WTC11 (cell line): ENCODE measurements around the gene FLYWCH2. TPM values are rescaled to one million over a fixed set of nuclear protein-coding genes. Genes with fewer than 3 reads are reported as not detected.

Experiments
- ATAC-seq: fragments of 200-7000 bp; cut with Tn5 transposase; 2 replicates; pipeline ENCODE4 v1.10.0; 2021; ENCODE audit warnings: mild to moderate bottlenecking, moderate library complexity
- CTCF ChIA-PET: fragments of 300-600 bp; sonication (Branson Sonifier 250); formaldehyde crosslinking; loops from one replicate; lab custom pipeline; 2021; ENCODE audit warnings: antibody characterized with exemption; lab: Charles Lee
- POLR2A ChIA-PET: fragments of 350-600 bp; sonication (Branson Sonifier 250); formaldehyde crosslinking; loops from one replicate; lab custom pipeline; 2021; ENCODE audit warnings: antibody characterized with exemption; lab: Charles Lee
- DNase-seq: peaks from one replicate; pipeline ENCODE4 v3.0.0; 2021; ENCODE audit warnings: low spot score
- H3K27ac Mint-ChIP-seq: 2 replicates; pipeline ENCODE4 v1.8.0; 2021; ENCODE audit warnings: mixed read lengths
- H3K27me3 Mint-ChIP-seq: 2 replicates; pipeline ENCODE4 v1.8.0; 2021; ENCODE audit warnings: low read depth, mild to moderate bottlenecking, moderate library complexity, mixed read lengths
- H3K36me3 Mint-ChIP-seq: 2 replicates; pipeline ENCODE4 v1.8.0; 2021; ENCODE audit warnings: mixed read lengths
- H3K4me1 Mint-ChIP-seq: 2 replicates; pipeline ENCODE4 v1.8.0; 2022; ENCODE audit warnings: mixed read lengths
- H3K4me3 Mint-ChIP-seq: 2 replicates; pipeline ENCODE4 v1.8.0; 2021; ENCODE audit warnings: mild to moderate bottlenecking, moderate library complexity, mixed read lengths
- H3K9me3 Mint-ChIP-seq: 2 replicates; pipeline ENCODE4 v1.8.0; 2021; ENCODE audit warnings: mixed read lengths
- ATF1 ChIP-seq: sonication (generic); formaldehyde crosslinking; IDR thresholded peaks from 2 replicates; pipeline ENCODE4 v1.8.1; 2023; ENCODE audit warnings: mild to moderate bottlenecking, moderate library complexity, missing genetic modification reagents
- CREB1 ChIP-seq: sonication (generic); formaldehyde crosslinking; IDR thresholded peaks from 2 replicates; pipeline ENCODE4 v1.8.0; 2023; ENCODE audit warnings: mild to moderate bottlenecking, missing genetic modification reagents
- ERG ChIP-seq: fragments of 250-450 bp; sonication (Bioruptor Pico); IDR thresholded peaks from 2 replicates; pipeline ENCODE4 v1.8.0; 2021; ENCODE audit warnings: mild to moderate bottlenecking
- FOXJ3 ChIP-seq: sonication (generic); formaldehyde crosslinking; IDR thresholded peaks from 2 replicates; pipeline ENCODE4 v1.9.0; 2021; ENCODE audit warnings: missing genetic modification reagents, mild to moderate bottlenecking, borderline replicate concordance
- GTF2I ChIP-seq: fragments of 250-450 bp; sonication (Bioruptor Pico); conservative IDR thresholded peaks from 2 replicates; pipeline ENCODE4 v1.4.0; 2021; ENCODE audit warnings: mild to moderate bottlenecking
- HMGA2 ChIP-seq: fragments of 250-450 bp; sonication (Bioruptor Pico); IDR thresholded peaks from 2 replicates; pipeline ENCODE4 v1.4.0; 2021; ENCODE audit warnings: mild to moderate bottlenecking, moderate library complexity
- MXD4 ChIP-seq: fragments of 250-450 bp; sonication (Bioruptor Pico); IDR thresholded peaks from 2 replicates; pipeline ENCODE4 v1.8.0; 2021; ENCODE audit warnings: mild to moderate bottlenecking, moderate library complexity, borderline replicate concordance
- MYBL2 ChIP-seq: sonication (generic); formaldehyde crosslinking; IDR thresholded peaks from 2 replicates; pipeline ENCODE4 v1.8.1; 2023; ENCODE audit warnings: mild to moderate bottlenecking, moderate library complexity, missing genetic modification reagents
- NR3C1 ChIP-seq: sonication (generic); formaldehyde crosslinking; conservative IDR thresholded peaks from 2 replicates; pipeline ENCODE4 v1.8.1; 2023; ENCODE audit warnings: low read depth, mild to moderate bottlenecking, missing genetic modification reagents
- TCF7 ChIP-seq: sonication (generic); formaldehyde crosslinking; IDR thresholded peaks from 2 replicates; pipeline ENCODE4 v1.8.0; 2022; ENCODE audit warnings: mild to moderate bottlenecking, low read depth, missing genetic modification reagents, moderate library complexity
- TEAD1 ChIP-seq: sonication (generic); formaldehyde crosslinking; IDR thresholded peaks from 2 replicates; pipeline ENCODE4 v1.8.0; 2022; ENCODE audit warnings: mild to moderate bottlenecking, missing genetic modification reagents
- TEAD4 ChIP-seq: sonication (generic); formaldehyde crosslinking; IDR thresholded peaks from 2 replicates; pipeline ENCODE4 v1.8.0; 2022; ENCODE audit warnings: mild to moderate bottlenecking, missing genetic modification reagents
- ZBTB43 ChIP-seq: sonication (generic); formaldehyde crosslinking; IDR thresholded peaks from 2 replicates; pipeline ENCODE4 v1.8.1; 2023; ENCODE audit warnings: mild to moderate bottlenecking, missing genetic modification reagents
- ZNF121 ChIP-seq: sonication (generic); formaldehyde crosslinking; IDR thresholded peaks from 2 replicates; pipeline ENCODE4 v1.8.0; 2023; ENCODE audit warnings: missing genetic modification reagents
- total RNA-seq: library from RNA; stranded (reverse); gene quantifications from 3 replicates; pipeline ENCODE4 v1.2.3, GENCODE V29; 2021
- TF ChIP-seq, protein P1 (sequence below): fragments of 250-450 bp; sonication (Bioruptor Pico); conservative IDR thresholded peaks from 2 replicates; pipeline ENCODE4 v1.9.0; 2021; ENCODE audit warnings: mild to moderate bottlenecking
- TF ChIP-seq, protein P2 (sequence below): sonication (generic); formaldehyde crosslinking; IDR thresholded peaks from 2 replicates; pipeline ENCODE4 v1.8.0; 2022; ENCODE audit warnings: missing genetic modification reagents
- TF ChIP-seq, protein P3 (sequence below): sonication (generic); formaldehyde crosslinking; IDR thresholded peaks from 2 replicates; pipeline ENCODE4 v1.8.0; 2022; ENCODE audit warnings: mild to moderate bottlenecking, missing genetic modification reagents

Gene FLYWCH2
- total RNA-seq, 1 experiment from 2014 or later, result 20.7 TPM

- TF ChIP-seq ZBTB43 (CRISPR knock-in tag) (no peak), ATF1 (CRISPR knock-in tag) (no peak), MXD4 (CRISPR knock-in tag) (no peak)
Observed at GRCh38 chr16:2843526-2843925, 39.5 kb upstream of the FLYWCH2 start (continued).

DNA sequence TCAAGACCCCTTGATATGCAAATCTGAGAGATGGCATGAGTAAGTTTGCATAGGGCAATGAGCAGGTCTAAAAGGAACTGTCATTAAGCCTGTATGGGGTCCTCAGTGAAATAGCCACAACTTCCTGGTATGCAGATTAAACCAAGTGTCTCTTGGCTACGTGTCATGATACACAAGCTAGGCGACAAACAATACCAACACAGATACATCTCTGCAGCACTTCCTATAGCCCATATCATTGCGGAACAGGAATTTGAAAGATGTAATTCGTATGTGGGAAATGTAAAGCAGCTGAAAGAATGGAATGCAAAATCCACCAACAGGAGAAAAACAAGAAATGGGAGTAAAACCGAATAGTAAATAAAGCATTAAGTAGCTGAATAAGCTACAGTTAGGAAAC is 37.9 kb upstream of the FLYWCH2 start:
- H3K4me3 Mint-ChIP-seq, result no peak overlapping the region
- H3K27ac Mint-ChIP-seq, result no peak overlapping the region
- DNase-seq (no peak), ATAC-seq (no peak)
- peaks cover 26% of the 10 kb centered on the region for H3K9me3 Mint-ChIP-seq
- TF ChIP-seq, protein P1, sequence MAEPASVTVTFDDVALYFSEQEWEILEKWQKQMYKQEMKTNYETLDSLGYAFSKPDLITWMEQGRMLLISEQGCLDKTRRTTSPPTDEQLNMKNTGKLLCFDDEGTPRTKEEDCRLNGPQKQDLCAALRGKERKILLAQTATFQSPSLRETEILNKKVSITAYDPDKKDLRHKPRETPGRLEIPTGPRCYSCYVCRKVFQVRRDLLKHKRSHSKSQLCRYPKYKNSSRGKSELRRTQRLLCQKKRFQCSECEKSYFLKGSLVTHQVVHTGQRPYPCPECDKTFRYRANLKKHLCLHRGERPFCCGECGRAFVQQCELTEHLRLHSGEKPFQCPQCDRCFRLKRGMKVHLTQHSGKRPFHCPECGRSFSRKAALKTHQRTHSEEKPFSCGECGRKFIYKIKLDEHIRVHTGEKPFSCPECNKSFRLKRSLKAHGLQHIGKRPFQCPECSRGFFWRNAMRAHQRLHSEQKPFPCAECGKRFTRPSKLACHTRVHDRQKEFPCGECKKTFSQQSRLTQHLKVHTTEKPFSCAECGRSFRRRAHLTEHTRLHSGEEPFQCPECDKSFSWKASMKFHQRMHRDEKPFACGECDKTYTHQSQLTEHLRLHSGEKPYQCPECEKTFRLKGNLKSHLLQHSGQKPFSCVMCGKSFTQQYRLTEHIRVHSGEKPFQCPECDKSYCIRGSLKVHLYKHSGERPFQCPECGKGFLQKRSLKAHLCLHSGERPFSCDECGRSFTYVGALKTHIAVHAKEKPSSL (CRISPR knock-in tag), result no peak
- no peak for TF ChIP-seq TCF7
- TF ChIP-seq ZNF121, result no peak
- CTCF ChIA-PET, result interaction anchor here (0.6 to 2.1 kb wide), 4 partner anchors 9 to 63 kb away, joined by 3 to 16 read pairs (median 4); no protein-coding TSS in a partner anchor
- POLR2A ChIA-PET, result no interaction called here
- peaks cover 6% of the 10 kb centered on the region for H3K4me1 Mint-ChIP-seq
- no peaks in the 10 kb centered on the region for H3K36me3 Mint-ChIP-seq
- peaks cover 40% of the 10 kb centered on the region for H3K27me3 Mint-ChIP-seq

GRCh38 chr16:2846511-2847310 is 36.3 kb upstream of the FLYWCH2 start:
- Mint-ChIP-seq H3K4me1 (peaks cover 6% of the 10 kb centered on the region), H3K36me3 (no peaks in the 10 kb centered on the region), H3K27ac (no peak overlapping the region), H3K4me3 (no peak overlapping the region), H3K27me3 (peaks cover 40% of the 10 kb centered on the region), H3K9me3 (peaks cover 26% of the 10 kb centered on the region)
- ChIA-PET POLR2A (no interaction called here), CTCF (no interaction called here)
- no peak for ATAC-seq
- DNase-seq, result no peak
- TF ChIP-seq, protein P2, sequence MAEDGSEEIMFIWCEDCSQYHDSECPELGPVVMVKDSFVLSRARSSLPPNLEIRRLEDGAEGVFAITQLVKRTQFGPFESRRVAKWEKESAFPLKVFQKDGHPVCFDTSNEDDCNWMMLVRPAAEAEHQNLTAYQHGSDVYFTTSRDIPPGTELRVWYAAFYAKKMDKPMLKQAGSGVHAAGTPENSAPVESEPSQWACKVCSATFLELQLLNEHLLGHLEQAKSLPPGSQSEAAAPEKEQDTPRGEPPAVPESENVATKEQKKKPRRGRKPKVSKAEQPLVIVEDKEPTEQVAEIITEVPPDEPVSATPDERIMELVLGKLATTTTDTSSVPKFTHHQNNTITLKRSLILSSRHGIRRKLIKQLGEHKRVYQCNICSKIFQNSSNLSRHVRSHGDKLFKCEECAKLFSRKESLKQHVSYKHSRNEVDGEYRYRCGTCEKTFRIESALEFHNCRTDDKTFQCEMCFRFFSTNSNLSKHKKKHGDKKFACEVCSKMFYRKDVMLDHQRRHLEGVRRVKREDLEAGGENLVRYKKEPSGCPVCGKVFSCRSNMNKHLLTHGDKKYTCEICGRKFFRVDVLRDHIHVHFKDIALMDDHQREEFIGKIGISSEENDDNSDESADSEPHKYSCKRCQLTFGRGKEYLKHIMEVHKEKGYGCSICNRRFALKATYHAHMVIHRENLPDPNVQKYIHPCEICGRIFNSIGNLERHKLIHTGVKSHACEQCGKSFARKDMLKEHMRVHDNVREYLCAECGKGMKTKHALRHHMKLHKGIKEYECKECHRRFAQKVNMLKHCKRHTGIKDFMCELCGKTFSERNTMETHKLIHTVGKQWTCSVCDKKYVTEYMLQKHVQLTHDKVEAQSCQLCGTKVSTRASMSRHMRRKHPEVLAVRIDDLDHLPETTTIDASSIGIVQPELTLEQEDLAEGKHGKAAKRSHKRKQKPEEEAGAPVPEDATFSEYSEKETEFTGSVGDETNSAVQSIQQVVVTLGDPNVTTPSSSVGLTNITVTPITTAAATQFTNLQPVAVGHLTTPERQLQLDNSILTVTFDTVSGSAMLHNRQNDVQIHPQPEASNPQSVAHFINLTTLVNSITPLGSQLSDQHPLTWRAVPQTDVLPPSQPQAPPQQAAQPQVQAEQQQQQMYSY (CRISPR knock-in tag), result no peak
- TF ChIP-seq CREB1 (CRISPR knock-in tag), result no peak
- no peak for TF ChIP-seq TEAD1 (CRISPR knock-in tag)
- TF ChIP-seq, protein P3, sequence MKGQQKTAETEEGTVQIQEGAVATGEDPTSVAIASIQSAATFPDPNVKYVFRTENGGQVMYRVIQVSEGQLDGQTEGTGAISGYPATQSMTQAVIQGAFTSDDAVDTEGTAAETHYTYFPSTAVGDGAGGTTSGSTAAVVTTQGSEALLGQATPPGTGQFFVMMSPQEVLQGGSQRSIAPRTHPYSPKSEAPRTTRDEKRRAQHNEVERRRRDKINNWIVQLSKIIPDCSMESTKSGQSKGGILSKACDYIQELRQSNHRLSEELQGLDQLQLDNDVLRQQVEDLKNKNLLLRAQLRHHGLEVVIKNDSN (CRISPR knock-in tag), result no peak
- no peak for TF ChIP-seq GTF2I (CRISPR knock-in tag)
- TF ChIP-seq MYBL2, result no peak
- TF ChIP-seq TEAD4 (CRISPR knock-in tag), result no peak
- no peak for TF ChIP-seq ZBTB43 (CRISPR knock-in tag)
- no peak for TF ChIP-seq NR3C1 (CRISPR knock-in tag)
- no peak for TF ChIP-seq HMGA2 (CRISPR knock-in tag)
- TF ChIP-seq ERG (CRISPR knock-in tag), result no peak
- no peak for TF ChIP-seq FOXJ3
